G401 (cell line): Measurements from ENCODE around the gene GRIK5. TPM values are rescaled to one million over a fixed set of nuclear protein-coding genes. Genes with fewer than 3 reads are reported as not detected.

ENCODE experiments used
- DNase-seq: peaks from one replicate; pipeline ENCODE4 v3.0.0-alpha.2; 2015; ENCODE audit warnings: low spot score
- in situ Hi-C: cut with HindIII; loops from 2 replicates; pipeline ENCODE4 v1.10.0; 2016; ENCODE audit warnings: low sequenced_read_pairs, mixed read lengths
- total RNA-seq: library from RNA; depleted of rRNA; stranded (reverse); fragments of >200 nt; shearing (Covaris generic); gene quantifications from 2 replicates; pipeline ENCODE4 v1.2.3, GENCODE V29; 2014

The GRIK5 gene
- total RNA-seq, 1 experiment from 2014 or later = 1.1 TPM

- DNase-seq = no peak
- in situ Hi-C loops = no loop called here
Observed at GRCh38 chr19:42079886-42080763, 10.1 kb upstream of the GRIK5 start.

- DNase-seq = no peak
- in situ Hi-C loops = no loop called here
Observed at GRCh38 chr19:42079276-42079669, 9.3 kb upstream of the GRIK5 start.

- in situ Hi-C loops = no loop called here
- no peak for DNase-seq
Observed at GRCh38 chr19:42078538-42079275, 8.7 kb upstream of the GRIK5 start.

GRCh38 chr19:42078058-42078457 is 8.1 kb upstream of the GRIK5 start:
- in situ Hi-C loops = no loop called here

GRCh38 chr19:42076380-42076944 is 6.5 kb upstream of the GRIK5 start:
- in situ Hi-C loops = no loop called here
- DNase-seq = no peak

More at GRCh38 chr19:42078058-42078457, 8.1 kb upstream of the GRIK5 start:
- no peak for DNase-seq

- in situ Hi-C loops = no loop called here
- DNase-seq = peak; percentile 100
Observed at GRCh38 chr19:42075616-42076379, 5.8 kb upstream of the GRIK5 start, which contains the start of gene ZNF574. TSS of gene ZNF574 (plus strand) at chr19:42076166. CDS start at chr19:42078607, 2,441 bp downstream.

- in situ Hi-C loops = no loop called here
- no peak for DNase-seq
Observed at GRCh38 chr19:42075364-42075615, 5.3 kb upstream of the GRIK5 start.

GRCh38 chr19:42074513-42075363 is 4.7 kb upstream of the GRIK5 start:
- in situ Hi-C loops = no loop called here
- no peak for DNase-seq

GRCh38 chr19:42071247-42071646 is 1.2 kb upstream of the GRIK5 start:
- in situ Hi-C loops = no loop called here
- no peak for DNase-seq

- peak; percentile 28 for DNase-seq
Observed at GRCh38 chr19:42068756-42069571, 1.0 kb downstream of the GRIK5 start.

GRCh38 chr19:42068361-42068755 is 1.6 kb downstream of the GRIK5 start:
- in situ Hi-C loops = no loop called here

More at GRCh38 chr19:42068756-42069571, 1.0 kb downstream of the GRIK5 start:
- in situ Hi-C loops = no loop called here

GRCh38 chr19:42067315-42067888 is 2.6 kb downstream of the GRIK5 start:
- DNase-seq = peak; percentile 64
- in situ Hi-C loops = no loop called here

More at GRCh38 chr19:42068361-42068755, 1.6 kb downstream of the GRIK5 start:
- peak; percentile 50 for DNase-seq

- in situ Hi-C loops = no loop called here
- peak; percentile 74 for DNase-seq
Observed at GRCh38 chr19:42066075-42066754, 3.8 kb downstream of the GRIK5 start.

GRCh38 chr19:42065511-42065910 is 4.5 kb downstream of the GRIK5 start:
- DNase-seq = no peak
- in situ Hi-C loops = no loop called here

GRCh38 chr19:42065051-42065450 is 5.0 kb downstream of the GRIK5 start:
- in situ Hi-C loops = no loop called here
- no peak for DNase-seq

- in situ Hi-C loops = no loop called here
- DNase-seq = no peak
Observed at GRCh38 chr19:42064432-42064831, 5.6 kb downstream of the GRIK5 start.

GRCh38 chr19:42062381-42062780 is 7.6 kb downstream of the GRIK5 start:
- in situ Hi-C loops = no loop called here
- no peak for DNase-seq
